SKM-1 (cell line): ENCODE results near the gene PELO.
"Not testable (repeated sequence)": the region's sequence is repeated elsewhere in the genome, so short reads cannot be mapped to it uniquely, and the experiment has no call there.

Experiments
- DNase-seq: peaks from one replicate; lab custom pipeline; 2025; ENCODE audit not compliant: unreplicated experiment; lab: John Stamatoyannopoulos, UW

The PELO gene, protein sequence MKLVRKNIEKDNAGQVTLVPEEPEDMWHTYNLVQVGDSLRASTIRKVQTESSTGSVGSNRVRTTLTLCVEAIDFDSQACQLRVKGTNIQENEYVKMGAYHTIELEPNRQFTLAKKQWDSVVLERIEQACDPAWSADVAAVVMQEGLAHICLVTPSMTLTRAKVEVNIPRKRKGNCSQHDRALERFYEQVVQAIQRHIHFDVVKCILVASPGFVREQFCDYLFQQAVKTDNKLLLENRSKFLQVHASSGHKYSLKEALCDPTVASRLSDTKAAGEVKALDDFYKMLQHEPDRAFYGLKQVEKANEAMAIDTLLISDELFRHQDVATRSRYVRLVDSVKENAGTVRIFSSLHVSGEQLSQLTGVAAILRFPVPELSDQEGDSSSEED

DNA sequence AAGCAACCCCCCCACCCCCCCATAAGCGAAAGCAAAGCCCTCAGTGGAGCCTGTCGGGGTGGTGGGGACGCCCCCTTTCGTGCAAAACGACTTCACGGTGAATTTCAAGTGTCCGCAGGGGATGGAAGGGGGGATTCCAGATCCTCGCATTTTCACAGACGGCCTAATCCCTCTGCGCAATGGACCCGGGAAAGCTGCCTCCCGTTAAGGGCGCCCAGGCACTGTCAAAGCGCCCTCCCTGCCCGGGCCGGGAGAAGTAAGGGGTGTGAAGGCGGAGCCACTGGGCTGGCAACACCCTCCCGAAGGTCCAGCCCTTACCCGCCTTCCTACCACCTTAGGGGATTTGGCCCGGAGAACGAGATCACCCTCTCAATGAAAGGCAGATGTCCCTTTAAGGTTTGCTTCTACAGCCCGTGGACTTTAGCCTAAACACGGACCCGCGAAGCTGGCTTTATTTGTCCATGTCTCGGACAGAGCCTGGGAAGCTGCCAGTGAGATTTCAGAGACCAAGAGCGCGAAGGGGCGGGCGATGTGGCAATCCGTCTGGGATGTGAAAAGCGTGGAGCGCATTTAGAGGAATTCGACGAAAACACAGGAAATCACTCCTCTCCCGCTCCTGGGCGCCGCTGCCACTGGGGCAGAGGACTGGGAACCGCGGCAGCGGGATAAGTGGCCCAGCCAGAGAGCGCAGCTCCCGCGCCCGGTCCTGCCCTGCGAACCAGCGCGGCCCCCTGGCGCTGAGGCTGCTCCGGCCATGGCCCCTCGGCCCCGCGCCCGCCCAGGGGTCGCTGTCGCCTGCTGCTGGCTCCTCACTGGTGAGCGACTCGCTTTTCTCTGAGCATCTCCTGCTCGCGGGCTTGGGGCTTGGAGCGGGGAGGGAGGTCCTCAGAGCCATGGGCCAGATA is at the start of gene PELO, which contains the start of gene ITGA1:
Gene PELO, plus strand, starts transcription at position 317 of the 905 bp plus-strand sequence. CDS start 12,479 bp downstream, outside the sequence.
Gene ITGA1, plus strand, starts transcription at position 317 of the 905 bp plus-strand sequence. Its CDS starts 438 bp downstream, at position 755.
- DNase-seq: no peak

DNA sequence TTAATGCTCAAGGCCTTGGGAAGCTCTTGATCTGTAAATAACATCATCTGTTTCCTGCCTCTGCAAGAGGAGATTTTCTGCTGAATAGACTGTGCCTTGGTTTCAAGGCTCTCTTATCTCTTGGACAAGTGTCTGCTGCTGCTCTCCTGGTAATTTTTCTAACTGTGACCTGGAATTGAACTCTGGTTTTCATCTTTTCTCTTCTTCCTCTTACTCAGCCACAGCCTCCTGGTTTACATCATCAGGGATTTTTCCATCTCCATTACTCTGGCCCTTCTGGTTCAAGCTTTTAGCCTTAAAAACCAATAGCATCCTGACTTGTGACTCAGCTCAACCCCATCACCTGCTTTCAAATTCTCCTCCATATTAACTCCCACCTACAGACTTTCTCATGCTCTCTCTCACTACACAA is 49.6 kb upstream of the PELO start:
- DNase-seq: peak; percentile 22

- DNase-seq: no peak
Measured at GRCh38 chr5:52740007-52740406, 47.7 kb upstream of the PELO start.

- DNase-seq: no peak
Measured at GRCh38 chr5:52743012-52743411, 44.7 kb upstream of the PELO start.

DNA sequence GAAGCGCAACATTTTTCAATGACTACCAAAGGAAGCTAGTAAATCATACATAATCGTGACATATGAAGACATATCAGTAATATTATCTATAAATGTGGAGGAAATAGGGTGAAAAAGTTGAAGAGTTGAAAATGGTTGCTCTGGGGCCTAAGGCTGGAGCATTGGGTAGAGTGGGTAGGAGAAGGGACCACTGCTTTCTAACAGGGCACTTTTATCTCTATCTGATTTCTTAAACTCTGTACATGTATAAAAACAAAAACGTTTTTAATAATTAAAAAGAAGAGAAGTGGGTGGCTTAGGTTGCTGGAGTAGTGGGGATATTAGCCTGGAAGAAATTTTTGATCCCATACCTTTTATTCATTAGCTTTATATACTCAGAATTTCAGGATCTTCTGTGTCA is 44.2 kb upstream of the PELO start:
- no peak for DNase-seq

GRCh38 chr5:52743970-52744369 is 43.7 kb upstream of the PELO start:
- no peak for DNase-seq

- not testable (repeated sequence) for DNase-seq
Measured at GRCh38 chr5:52744867-52745458, 42.8 kb upstream of the PELO start.

- no peak for DNase-seq
Measured at GRCh38 chr5:52746539-52746938, 41.2 kb upstream of the PELO start.

DNA sequence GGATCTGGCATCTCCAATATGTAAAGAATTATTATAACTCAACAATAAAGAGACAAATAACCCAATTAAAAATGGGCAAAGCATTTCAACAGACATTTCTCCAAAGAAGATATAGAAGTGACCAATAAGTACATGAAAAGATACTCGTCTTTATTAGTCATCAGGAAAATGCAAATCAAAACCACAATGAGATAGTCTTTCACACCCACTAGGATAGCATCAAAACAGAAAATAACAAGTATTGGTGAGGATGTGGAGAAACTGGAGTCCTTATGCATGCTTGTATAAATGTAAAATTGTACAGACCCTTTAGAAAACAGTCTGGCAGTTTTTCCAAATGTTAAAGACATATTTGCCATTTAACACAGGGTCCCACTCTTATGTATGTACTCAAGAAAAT is 39.1 kb upstream of the PELO start:
- no peak for DNase-seq

DNA sequence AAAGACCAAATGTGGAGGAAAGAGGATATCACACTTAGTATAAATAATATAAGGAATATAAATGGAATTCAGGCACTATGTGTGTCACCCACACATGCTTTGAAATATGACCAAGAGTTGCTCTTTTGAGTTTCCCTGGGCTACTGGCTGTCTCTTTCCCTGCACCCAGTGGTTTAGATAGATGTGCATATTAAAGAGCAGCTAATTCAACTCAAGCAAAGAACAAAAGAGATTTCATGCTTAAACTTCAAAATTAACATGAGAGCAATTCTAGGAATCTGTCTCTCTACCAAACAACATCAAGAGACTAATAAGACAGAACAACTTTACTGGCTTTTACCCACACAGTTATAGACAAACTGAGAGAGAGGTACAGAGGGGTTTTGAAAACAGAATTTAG is 38.0 kb upstream of the PELO start:
- no peak for DNase-seq

GRCh38 chr5:52751137-52751536 is 36.6 kb upstream of the PELO start:
- DNase-seq: no peak

GRCh38 chr5:52754051-52754450 is 33.7 kb upstream of the PELO start:
- no peak for DNase-seq

DNA sequence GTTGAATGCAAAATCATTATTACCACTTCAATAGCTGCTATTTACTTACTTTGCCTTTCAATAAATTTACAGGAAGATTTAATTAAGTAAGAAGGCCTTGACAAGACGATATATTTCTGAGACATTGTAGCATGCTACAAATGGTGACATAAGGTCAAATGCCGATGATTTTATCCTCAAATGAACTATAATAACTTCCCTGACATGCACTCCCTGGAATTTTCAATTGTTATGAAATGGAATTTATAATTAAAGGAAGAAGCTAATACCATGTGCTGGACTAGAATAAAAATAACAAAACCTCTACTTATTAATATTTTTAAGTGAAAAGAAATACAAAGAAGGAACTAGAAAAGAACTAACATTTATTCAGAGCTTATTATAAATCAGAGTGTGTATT is 30.2 kb upstream of the PELO start:
- DNase-seq: no peak

DNA sequence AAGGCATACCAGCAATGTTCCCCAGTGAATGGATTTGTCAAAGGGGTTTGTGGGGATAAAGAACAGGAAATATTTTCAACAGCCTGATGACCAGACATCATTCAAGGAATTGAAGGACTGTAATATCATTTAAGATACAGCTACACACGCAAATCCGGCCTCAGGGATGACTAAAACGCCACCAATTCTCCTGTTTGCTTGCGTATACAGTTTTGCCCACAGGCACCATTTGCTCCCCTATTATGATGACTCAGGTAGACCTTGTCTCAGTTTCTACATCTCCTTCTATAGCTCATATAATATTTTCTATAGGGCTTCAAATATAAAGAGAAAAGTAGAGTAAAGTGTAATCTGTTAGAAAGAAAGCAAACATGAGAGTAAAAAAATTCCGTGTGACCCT is 29.7 kb upstream of the PELO start:
- no peak for DNase-seq

GRCh38 chr5:52759331-52759730 is 28.4 kb upstream of the PELO start:
- DNase-seq: no peak

GRCh38 chr5:52760695-52761366 is 26.9 kb upstream of the PELO start:
- no peak for DNase-seq

GRCh38 chr5:52767217-52767743 is 20.4 kb upstream of the PELO start:
- no peak for DNase-seq

GRCh38 chr5:52767766-52768480 is 19.8 kb upstream of the PELO start:
- no peak for DNase-seq

DNA sequence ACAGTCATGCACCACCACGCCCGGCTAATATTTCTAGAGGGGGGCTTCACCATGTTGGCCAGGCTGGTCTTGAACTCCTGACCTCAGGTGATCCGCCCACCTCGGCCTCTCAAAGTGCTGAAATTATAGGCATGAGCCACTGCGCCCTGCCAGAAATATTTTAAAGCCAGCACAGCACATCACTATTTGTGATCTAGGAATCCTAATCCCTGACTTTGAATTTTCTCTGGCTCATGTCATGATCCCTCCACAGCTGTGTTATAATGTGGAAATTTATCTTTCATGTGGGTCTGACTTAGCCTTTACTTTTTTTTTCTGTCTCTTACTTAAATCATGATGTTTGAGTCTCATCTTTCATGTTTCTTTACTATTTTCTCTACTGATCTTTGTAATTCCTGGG is 18.7 kb upstream of the PELO start:
- no peak for DNase-seq

- DNase-seq: no peak
Measured at GRCh38 chr5:52770287-52770939, 17.3 kb upstream of the PELO start.
